Cardiac fibroblast (primary cell): ENCODE data around the gene GAN.

Source experiments
- DNase-seq, 2 donors: peaks; one replicate each; pipeline versions ENCODE4 v3.0.0 to v3.0.0-alpha.2; 2010; ENCODE audit warnings: low read depth in 2 of 2
- H3K4me3 ChIP-seq, 2 donors: replicated peaks in 1 of 2; 1 replicate in 1 of 2; 2 replicates in 1 of 2; pipeline ENCODE4 v1.5.1; 2011; ENCODE audit warnings: low read depth in 2 of 2, low read length in 2 of 2, mild to moderate bottlenecking in 2 of 2, moderate library complexity in 1 of 2
- TF ChIP-seq, protein P1 (sequence below): IDR thresholded peaks from one replicate; pipeline ENCODE4 v1.5.1; 2011; ENCODE audit warnings: low read depth, mild to moderate bottlenecking, low read length, inconsistent platforms

Gene GAN

GRCh38 chr16:81394416-81394815 is 79.7 kb downstream of the GAN start:
- DNase-seq: no peak
- H3K4me3 ChIP-seq: no peak overlapping the region
- TF ChIP-seq, protein P1, sequence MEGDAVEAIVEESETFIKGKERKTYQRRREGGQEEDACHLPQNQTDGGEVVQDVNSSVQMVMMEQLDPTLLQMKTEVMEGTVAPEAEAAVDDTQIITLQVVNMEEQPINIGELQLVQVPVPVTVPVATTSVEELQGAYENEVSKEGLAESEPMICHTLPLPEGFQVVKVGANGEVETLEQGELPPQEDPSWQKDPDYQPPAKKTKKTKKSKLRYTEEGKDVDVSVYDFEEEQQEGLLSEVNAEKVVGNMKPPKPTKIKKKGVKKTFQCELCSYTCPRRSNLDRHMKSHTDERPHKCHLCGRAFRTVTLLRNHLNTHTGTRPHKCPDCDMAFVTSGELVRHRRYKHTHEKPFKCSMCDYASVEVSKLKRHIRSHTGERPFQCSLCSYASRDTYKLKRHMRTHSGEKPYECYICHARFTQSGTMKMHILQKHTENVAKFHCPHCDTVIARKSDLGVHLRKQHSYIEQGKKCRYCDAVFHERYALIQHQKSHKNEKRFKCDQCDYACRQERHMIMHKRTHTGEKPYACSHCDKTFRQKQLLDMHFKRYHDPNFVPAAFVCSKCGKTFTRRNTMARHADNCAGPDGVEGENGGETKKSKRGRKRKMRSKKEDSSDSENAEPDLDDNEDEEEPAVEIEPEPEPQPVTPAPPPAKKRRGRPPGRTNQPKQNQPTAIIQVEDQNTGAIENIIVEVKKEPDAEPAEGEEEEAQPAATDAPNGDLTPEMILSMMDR: no peak

- H3K4me3 ChIP-seq: no peak overlapping the region
- DNase-seq: peak in 1 of 2 donors; percentile 76
- TF ChIP-seq, protein P1: no peak
Observed at GRCh38 chr16:81394966-81395655, 80.3 kb downstream of the GAN start.

GRCh38 chr16:81397058-81397878 is 82.5 kb downstream of the GAN start:
- DNase-seq: no peak
- H3K4me3 ChIP-seq: no peak overlapping the region
- TF ChIP-seq, protein P1: no peak

DNA sequence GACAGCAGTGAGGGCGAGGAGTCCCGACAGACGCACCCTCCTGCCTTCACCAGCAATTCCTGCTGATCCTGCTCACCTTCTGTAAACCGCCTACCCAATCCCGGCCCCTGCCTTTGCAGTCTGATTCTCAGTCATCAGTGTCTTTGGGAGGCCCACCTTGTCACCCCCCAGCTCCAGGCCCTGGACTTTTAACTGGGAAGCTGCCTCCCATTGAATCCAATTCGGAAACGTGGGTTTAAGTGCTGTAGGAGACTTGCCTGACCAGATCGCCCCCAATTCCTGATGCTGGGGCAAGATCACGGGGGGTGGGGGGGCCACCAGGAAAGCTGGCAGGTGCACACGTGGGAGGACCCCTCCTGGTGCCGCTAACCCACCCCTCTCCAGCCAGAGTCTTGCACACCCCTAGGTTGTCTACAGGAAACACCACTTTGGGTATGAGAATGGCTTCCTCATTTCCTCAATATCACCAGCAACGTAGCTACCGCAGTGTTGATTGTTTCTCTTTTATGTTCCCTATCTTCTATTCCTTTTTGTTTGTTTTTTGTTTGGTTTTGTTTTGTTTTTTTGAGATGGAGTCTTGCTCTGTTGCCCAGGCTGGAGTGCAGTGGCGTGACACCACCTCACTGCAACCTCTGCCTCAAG is 83.2 kb downstream of the GAN start:
- H3K4me3 ChIP-seq: no peak overlapping the region
- TF ChIP-seq, protein P1: no peak
- DNase-seq: no peak

GRCh38 chr16:81399909-81400308 is 85.1 kb downstream of the GAN start:
- no peak overlapping the region for H3K4me3 ChIP-seq
- TF ChIP-seq, protein P1: no peak

DNA sequence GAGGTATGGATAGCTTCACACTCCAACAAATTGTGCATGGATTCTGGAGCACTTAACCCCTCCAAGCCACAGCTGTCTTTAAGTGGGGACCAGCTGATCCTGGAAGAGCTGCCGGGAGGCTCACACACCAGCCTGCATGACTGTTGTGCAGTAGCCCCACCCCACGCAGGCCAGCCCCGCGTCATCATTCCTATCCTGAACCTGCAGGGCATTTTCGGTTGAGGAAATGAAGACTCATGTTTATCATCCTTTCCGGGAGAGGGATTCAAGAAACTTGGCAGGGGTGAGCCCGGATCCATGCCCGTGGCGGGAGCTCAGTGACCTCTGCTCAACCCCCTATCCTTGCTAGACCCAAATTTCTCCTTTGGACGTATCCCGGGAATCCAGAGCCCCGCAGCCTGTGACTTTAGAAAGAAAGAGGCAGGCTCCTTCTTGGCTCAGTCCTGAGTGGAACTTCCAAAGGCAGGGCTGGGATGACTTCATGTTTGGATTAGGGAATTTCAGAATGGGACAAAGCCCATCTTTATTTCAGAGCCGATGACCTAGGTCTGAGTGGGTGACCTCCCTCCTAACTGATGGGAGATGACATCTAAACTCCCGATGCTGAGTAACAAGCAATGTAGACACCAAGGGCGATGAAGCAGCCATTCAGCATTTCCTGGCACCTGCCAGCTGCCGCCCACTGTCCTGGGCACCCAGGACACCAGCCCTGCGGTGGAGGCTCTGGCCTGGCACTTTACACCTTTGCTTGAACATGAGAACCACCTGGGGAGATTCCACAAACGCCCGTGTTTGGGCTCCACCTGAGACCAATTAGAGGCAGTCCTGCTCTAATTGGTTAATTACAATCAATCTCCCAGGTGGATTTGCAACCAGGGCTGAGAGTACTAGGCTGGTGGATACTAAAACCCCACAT is 86.5 kb downstream of the GAN start:
- H3K4me3 ChIP-seq: no peak overlapping the region
- TF ChIP-seq, protein P1: no peak
- peak; percentile 70 to 82 for DNase-seq

More at GRCh38 chr16:81399909-81400308, 85.1 kb downstream of the GAN start:
- DNase-seq: no peak
